Activated CD4-positive, alpha-beta T cell treated with anti-CD3 and anti-CD28 coated beads for 36 hours (primary cell): Measurements from ENCODE around the gene RBMY1A1. TPM values are rescaled to one million over a fixed set of nuclear protein-coding genes. Genes with fewer than 3 reads are reported as not detected.
"Not testable (repeated sequence)": the region's sequence is repeated elsewhere in the genome, so short reads cannot be mapped to it uniquely, and the experiment has no call there.

Experiments used
- ATAC-seq: fragments of 200-7000 bp; cut with Tn5 transposase; one replicate; pipeline ENCODE4 v1.10.0; 2021; ENCODE audit warnings: mild to moderate bottlenecking, moderate library complexity
- CTCF ChIA-PET: fragments of 350-600 bp; sonication (Branson Sonifier 250); formaldehyde crosslinking; loops from one replicate; lab custom pipeline; 2021; ENCODE audit warnings: antibody characterized with exemption; lab: Charles Lee
- POLR2A ChIA-PET: fragments of 350-600 bp; sonication (Branson Sonifier 250); formaldehyde crosslinking; loops from one replicate; lab custom pipeline; 2021; ENCODE audit warnings: antibody characterized with exemption, inconsistent platforms; lab: Charles Lee
- DNase-seq: peaks from one replicate; pipeline ENCODE4 v3.0.0-alpha.2; 2020
- H3K27ac Mint-ChIP-seq: one replicate; pipeline ENCODE4 v1.8.0; 2021; ENCODE audit warnings: mixed read lengths
- H3K27me3 Mint-ChIP-seq: one replicate; pipeline ENCODE4 v1.8.0; 2021; ENCODE audit warnings: mixed read lengths
- H3K36me3 Mint-ChIP-seq: one replicate; pipeline ENCODE4 v1.8.0; 2021; ENCODE audit warnings: low read depth, mixed read lengths
- H3K4me1 Mint-ChIP-seq: one replicate; pipeline ENCODE4 v1.8.0; 2021; ENCODE audit warnings: mixed read lengths
- H3K4me3 Mint-ChIP-seq: one replicate; pipeline ENCODE4 v1.8.0; 2021; ENCODE audit warnings: mild to moderate bottlenecking, moderate library complexity, mixed read lengths
- H3K9me3 Mint-ChIP-seq: one replicate; pipeline ENCODE4 v1.8.0; 2021; ENCODE audit warnings: low read depth, mixed read lengths
- intact Hi-C, 2 experiments: fragments of 100-400 bp; cut with DNase I in 1 of 2; cut with micrococcal nuclease in 1 of 2; formaldehyde crosslinking; loops; one replicate each; pipeline versions ENCODE4 v1.14.2 to v1.15.1; 2022 to 2024; cut with DNase I, micrococcal nuclease
- total RNA-seq, 2 experiments: library from RNA; stranded (reverse); gene quantifications; one replicate each; pipeline ENCODE4 v1.2.3, GENCODE V29; 2021

RBMY1A1 gene
- not detected for total RNA-seq

GRCh38 chrY:21534579-21534978 lies at the start of gene RBMY1A1:
RBMY1A1 (plus strand) TSS chrY:21534879; CDS start chrY:21536892, 2,013 bp downstream.
- ATAC-seq, H3K36me3 Mint-ChIP-seq, H3K4me1 Mint-ChIP-seq, POLR2A ChIA-PET, DNase-seq, CTCF ChIA-PET, intact Hi-C loops, H3K27ac Mint-ChIP-seq, H3K27me3 Mint-ChIP-seq, H3K4me3 Mint-ChIP-seq, H3K9me3 Mint-ChIP-seq: not testable (repeated sequence)

DNA sequence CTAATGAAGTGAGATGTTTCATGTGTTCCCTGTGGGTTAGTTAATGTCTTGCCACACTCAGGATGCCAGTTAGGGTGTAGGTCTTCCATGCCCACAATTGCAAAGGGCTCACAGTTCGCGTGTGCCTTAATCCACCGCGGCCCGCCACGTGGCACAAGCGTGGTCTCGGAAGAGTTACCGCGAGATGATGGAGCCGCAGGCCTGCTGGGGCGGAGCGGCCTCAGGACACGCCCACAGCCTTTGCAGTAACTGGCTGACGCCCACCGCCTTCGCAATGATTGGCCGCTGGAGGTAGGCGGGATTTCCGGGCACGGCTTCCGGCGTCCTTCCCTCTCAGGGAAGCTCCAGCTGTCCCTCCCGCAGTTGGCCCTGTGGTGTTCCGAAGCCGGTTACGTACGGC lies 23.6 kb upstream of the RBMY1A1 start, which contains the start of gene RBMY1B:
TSS of gene RBMY1B (plus strand) at position 301 of the 400 bp plus-strand sequence. CDS start 2,013 bp downstream, outside the sequence.
- POLR2A ChIA-PET, H3K9me3 Mint-ChIP-seq, CTCF ChIA-PET, H3K27ac Mint-ChIP-seq, H3K27me3 Mint-ChIP-seq, ATAC-seq, intact Hi-C loops, DNase-seq, H3K36me3 Mint-ChIP-seq, H3K4me1 Mint-ChIP-seq, H3K4me3 Mint-ChIP-seq: not testable (repeated sequence)

DNA sequence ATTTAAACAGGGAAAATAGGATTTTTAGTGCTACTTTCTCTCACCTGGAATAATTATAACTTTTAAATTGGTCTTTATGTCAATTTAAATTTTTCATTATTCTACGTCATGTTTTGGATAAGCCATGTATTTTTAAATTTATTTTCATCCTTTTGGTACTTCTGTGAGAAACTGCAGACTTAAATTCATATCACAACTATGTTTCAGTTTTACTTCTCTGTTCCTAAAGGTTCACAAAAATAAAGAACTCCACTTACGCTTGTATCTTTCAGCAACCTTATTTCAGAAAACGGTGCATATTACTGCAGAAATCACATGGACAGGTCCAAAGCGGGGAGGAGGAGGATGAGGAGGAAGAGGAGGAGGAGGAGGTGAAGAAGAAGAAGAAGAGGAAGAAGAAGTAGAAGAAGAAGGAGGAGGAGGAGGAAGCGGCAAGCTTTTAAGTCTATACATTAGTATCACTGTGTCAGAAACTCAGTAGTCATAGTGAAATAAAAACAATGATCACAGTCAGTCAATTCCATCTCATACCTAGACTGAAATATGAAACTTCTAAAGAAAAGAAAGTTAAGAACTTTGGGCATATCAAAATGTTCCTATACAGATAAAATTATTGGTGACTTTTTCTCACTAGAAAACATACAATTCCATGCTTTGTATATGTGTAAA lies 24.8 kb downstream of the RBMY1A1 start:
- H3K4me3 Mint-ChIP-seq, H3K4me1 Mint-ChIP-seq, H3K27me3 Mint-ChIP-seq, POLR2A ChIA-PET, H3K27ac Mint-ChIP-seq, H3K36me3 Mint-ChIP-seq, CTCF ChIA-PET, intact Hi-C loops, H3K9me3 Mint-ChIP-seq, DNase-seq: not testable (repeated sequence)
- ATAC-seq = peak; percentile 75

- no peak overlapping the region for H3K4me3 Mint-ChIP-seq
- peaks cover 3% of the 10 kb centered on the region for H3K4me1 Mint-ChIP-seq
- POLR2A ChIA-PET = no interaction called here
Observed at GRCh38 chrY:21585449-21585848, 50.8 kb downstream of the RBMY1A1 start.

GRCh38 chrY:21586454-21586853 lies 51.8 kb downstream of the RBMY1A1 start:
- H3K27me3 Mint-ChIP-seq, POLR2A ChIA-PET, H3K4me1 Mint-ChIP-seq, H3K4me3 Mint-ChIP-seq, H3K9me3 Mint-ChIP-seq, H3K36me3 Mint-ChIP-seq, ATAC-seq, intact Hi-C loops, DNase-seq, H3K27ac Mint-ChIP-seq, CTCF ChIA-PET: not testable (repeated sequence)

More at GRCh38 chrY:21585449-21585848, 50.8 kb downstream of the RBMY1A1 start:
- Mint-ChIP-seq H3K9me3 (no peaks in the 10 kb centered on the region), H3K27ac (no peak overlapping the region), H3K27me3 (no peaks in the 10 kb centered on the region), H3K36me3 (no peaks in the 10 kb centered on the region)
- ATAC-seq (no peak), DNase-seq (no peak)
- intact Hi-C loops = no loop called here
- CTCF ChIA-PET = no interaction called here

DNA sequence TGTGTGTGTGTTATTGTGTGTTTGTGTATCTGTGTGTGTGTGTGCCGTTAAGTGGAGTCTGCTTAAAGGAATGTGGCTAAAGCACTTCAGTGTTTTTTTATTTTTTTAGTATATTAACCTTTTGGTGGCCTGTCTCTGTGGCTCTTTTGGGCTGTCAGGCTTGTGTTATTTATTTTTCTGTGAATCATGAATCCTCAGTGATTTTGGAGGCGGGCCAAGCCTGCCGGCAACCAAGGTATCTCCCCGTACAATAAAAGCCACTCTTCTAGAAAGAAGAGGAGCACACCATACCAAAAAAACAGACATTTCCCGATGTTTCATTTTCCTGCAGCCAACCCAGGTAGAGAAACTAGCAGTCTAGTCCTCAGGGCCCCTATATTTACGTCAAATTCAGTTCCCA lies 57.4 kb downstream of the RBMY1A1 start:
- H3K4me3 Mint-ChIP-seq = no peak overlapping the region
- no peak overlapping the region for H3K27ac Mint-ChIP-seq
- no peak for DNase-seq
- CTCF ChIA-PET = no interaction called here
- ATAC-seq = no peak
- no peaks in the 10 kb centered on the region for H3K9me3 Mint-ChIP-seq
- intact Hi-C loops = no loop called here
- no peaks in the 10 kb centered on the region for H3K36me3 Mint-ChIP-seq
- POLR2A ChIA-PET = no interaction called here
- no peaks in the 10 kb centered on the region for H3K4me1 Mint-ChIP-seq
- H3K27me3 Mint-ChIP-seq = no peaks in the 10 kb centered on the region

DNA sequence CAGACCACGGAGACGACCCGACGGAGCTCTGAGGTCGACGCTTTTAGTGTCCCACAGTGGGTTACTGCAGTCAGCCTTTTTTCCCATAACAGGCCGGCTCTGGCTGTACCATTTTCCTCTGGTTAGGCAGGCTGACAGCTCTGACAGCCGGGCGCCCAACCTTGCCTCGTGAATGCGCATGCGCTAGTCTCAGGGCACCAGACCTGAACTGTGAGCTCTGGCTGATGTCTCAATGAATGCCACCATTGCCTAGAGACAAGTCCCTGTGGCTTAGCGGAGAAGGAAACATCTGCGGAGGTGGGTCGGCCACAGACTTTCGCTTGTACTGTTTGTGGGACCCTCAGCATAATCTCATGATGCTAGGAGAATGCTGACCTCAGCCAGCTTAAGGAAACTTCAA lies 61.6 kb downstream of the RBMY1A1 start:
- CTCF ChIA-PET = interaction anchor here (0.6 kb wide), 1 partner anchor 273 kb away, joined by 3 read pairs; no protein-coding TSS in a partner anchor
- H3K27me3 Mint-ChIP-seq, H3K36me3 Mint-ChIP-seq, H3K27ac Mint-ChIP-seq, POLR2A ChIA-PET, H3K4me3 Mint-ChIP-seq, ATAC-seq, intact Hi-C loops, H3K9me3 Mint-ChIP-seq, H3K4me1 Mint-ChIP-seq: not testable (repeated sequence)
- DNase-seq = peak; percentile 16

Other genes starting within 250 kb of the RBMY1A1 start
- gene RBMY1B, start 23.5 kb upstream of the RBMY1A1 start, total RNA-seq = not detected